Mesenchymal stem cell (in vitro differentiated cells and primary cell): ENCODE measurements around the gene MCF2L2.

Experiments used
- DNase-seq: peaks from one replicate; pipeline ENCODE4 v3.0.0-alpha.2; 2013
- H2AFZ ChIP-seq: one replicate; pipeline ENCODE4 v1.6.1; 2013; ENCODE audit warnings: low read depth, mild to moderate bottlenecking, control low read depth, inconsistent platforms, low read length, moderate library complexity
- H2AK5ac ChIP-seq: 2 replicates; pipeline ENCODE4 v1.6.1; 2013; ENCODE audit warnings: low read length, moderate library complexity, mild to moderate bottlenecking, inconsistent platforms; ENCODE audit not compliant: severe bottlenecking
- H2BK120ac ChIP-seq: one replicate; pipeline ENCODE4 v1.6.1; 2013; ENCODE audit warnings: low read depth, mild to moderate bottlenecking, inconsistent platforms, low read length, moderate library complexity
- H2BK12ac ChIP-seq, 2 experiments: one replicate each; pipeline ENCODE4 v1.6.1; 2013; ENCODE audit warnings: inconsistent platforms in 2 of 2, low read length in 2 of 2, mild to moderate bottlenecking in 2 of 2, moderate library complexity in 2 of 2, control low read depth in 1 of 2
- H2BK15ac ChIP-seq: one replicate; pipeline ENCODE4 v1.6.1; 2013; ENCODE audit warnings: mild to moderate bottlenecking, low read depth, inconsistent platforms; ENCODE audit not compliant: poor library complexity, severe bottlenecking
- H2BK5ac ChIP-seq: 2 replicates; pipeline ENCODE4 v1.6.1; 2013; ENCODE audit warnings: low read depth, mild to moderate bottlenecking, low read length, control low read depth, inconsistent platforms; ENCODE audit not compliant: poor library complexity, severe bottlenecking
- H3K14ac ChIP-seq, 2 experiments: one replicate each; pipeline ENCODE4 v1.6.1; 2013; ENCODE audit warnings: inconsistent platforms in 2 of 2, low read length in 2 of 2, control low read depth in 1 of 2, mild to moderate bottlenecking in 1 of 2, moderate library complexity in 1 of 2
- H3K18ac ChIP-seq, 2 experiments: one replicate each; pipeline ENCODE4 v1.6.1; 2013; ENCODE audit warnings: inconsistent platforms in 2 of 2, low read length in 2 of 2, control low read depth in 1 of 2, low read depth in 1 of 2, mild to moderate bottlenecking in 1 of 2
- H3K23ac ChIP-seq, 2 experiments: one replicate each; pipeline ENCODE4 v1.6.1; 2013; ENCODE audit warnings: inconsistent platforms in 2 of 2, low read length in 2 of 2, mild to moderate bottlenecking in 2 of 2, moderate library complexity in 2 of 2, control low read depth in 1 of 2
- H3K27ac ChIP-seq: 2 replicates; pipeline ENCODE4 v1.5.1; 2013; ENCODE audit warnings: mild to moderate bottlenecking, moderate library complexity, low read length, control low read depth, inconsistent platforms; ENCODE audit not compliant: poor library complexity, severe bottlenecking
- H3K27me3 ChIP-seq, 2 experiments: 2 replicates each; pipeline versions ENCODE4 v1.6.1 to v1.7.0; 2013; ENCODE audit warnings: low read length in 2 of 2, mild to moderate bottlenecking in 2 of 2, moderate library complexity in 2 of 2, control low read depth in 1 of 2, inconsistent platforms in 1 of 2; ENCODE audit not compliant: control insufficient read depth in 1 of 2, insufficient read depth in 1 of 2
- H3K36me3 ChIP-seq, 2 experiments: 2 replicates each; pipeline versions ENCODE4 v1.6.1 to v1.7.0; 2013; ENCODE audit warnings: low read length in 2 of 2, control low read depth in 1 of 2, inconsistent platforms in 1 of 2, low read depth in 1 of 2, mild to moderate bottlenecking in 1 of 2; ENCODE audit not compliant: insufficient read depth in 2 of 2, control insufficient read depth in 1 of 2
- H3K4ac ChIP-seq, 2 experiments: one replicate each; pipeline ENCODE4 v1.6.1; 2013; ENCODE audit warnings: inconsistent platforms in 2 of 2, low read length in 2 of 2, mild to moderate bottlenecking in 2 of 2, moderate library complexity in 2 of 2, control low read depth in 1 of 2, low read depth in 1 of 2
- H3K4me1 ChIP-seq: 2 replicates; pipeline ENCODE4 v1.6.1; 2013; ENCODE audit warnings: low read depth, low read length, control low read depth; ENCODE audit not compliant: control insufficient read depth, insufficient read depth
- H3K4me2 ChIP-seq: 2 replicates; pipeline ENCODE4 v1.6.1; 2013; ENCODE audit warnings: low read length, mild to moderate bottlenecking, inconsistent platforms; ENCODE audit not compliant: poor library complexity, severe bottlenecking
- H3K4me3 ChIP-seq, 2 experiments: 2 replicates each; pipeline versions ENCODE4 v1.5.1 to v1.7.0; 2013; ENCODE audit warnings: low read length in 2 of 2, mild to moderate bottlenecking in 2 of 2, control low read depth in 1 of 2, low read depth in 1 of 2; ENCODE audit not compliant: insufficient read depth in 1 of 2
- H3K79me1 ChIP-seq: replicated peaks from 2 replicates; pipeline ENCODE4 v1.6.1; 2013; ENCODE audit warnings: mild to moderate bottlenecking, control low read depth, low read length, inconsistent platforms; ENCODE audit not compliant: poor library complexity, severe bottlenecking
- H3K9ac ChIP-seq: 2 replicates; pipeline ENCODE4 v1.7.0; 2013; ENCODE audit warnings: mild to moderate bottlenecking, low read length, moderate library complexity
- H3K9me3 ChIP-seq: 2 replicates; pipeline ENCODE4 v1.7.0; 2013; ENCODE audit warnings: mild to moderate bottlenecking, low read length; ENCODE audit not compliant: control insufficient read depth
- H4K8ac ChIP-seq: one replicate; pipeline ENCODE4 v1.6.1; 2013; ENCODE audit warnings: inconsistent platforms, mild to moderate bottlenecking, low read length, moderate library complexity
- H4K91ac ChIP-seq: one replicate; pipeline ENCODE4 v1.6.1; 2013; ENCODE audit warnings: mild to moderate bottlenecking, low read length, inconsistent platforms
- WGBS: methylation state at CpG from one replicate; pipeline ENCODE4 v1.1.7; 2013; ENCODE audit warnings: mixed read lengths; 5-methylcytosine and 5-hydroxymethylcytosine counted together

Gene MCF2L2

GRCh38 chr3:183329543-183329942 is 98.9 kb downstream of the MCF2L2 start:
- no peaks in the 10 kb centered on the region for H3K79me1 ChIP-seq
- peaks cover 0 to 4% of the 10 kb centered on the region in 2 experiments for H3K27me3 ChIP-seq
- no peaks in the 10 kb centered on the region for H3K36me3 ChIP-seq
- H3K9ac ChIP-seq: no peak overlapping the region
- H3K9me3 ChIP-seq: no peaks in the 10 kb centered on the region
- H4K91ac ChIP-seq: no peak overlapping the region
- WGBS: 100% methylated on average over 1 of the region's 1 CpG
- peak overlapping the region; percentile 14 for H3K27ac ChIP-seq
- peaks cover 2% of the 10 kb centered on the region for H3K4me1 ChIP-seq
- no peak overlapping the region for H2AFZ ChIP-seq
- no peak overlapping the region for H3K4me3 ChIP-seq
- H2AK5ac ChIP-seq: no peak overlapping the region
- no peak overlapping the region for H2BK5ac ChIP-seq
- no peak overlapping the region for H2BK15ac ChIP-seq
- no peak overlapping the region for H3K18ac ChIP-seq
- DNase-seq: no peak
- H3K23ac ChIP-seq: no peak overlapping the region
- H2BK120ac ChIP-seq: no peak overlapping the region
- no peak overlapping the region for H3K14ac ChIP-seq
- H3K4me2 ChIP-seq: no peak overlapping the region
- no peak overlapping the region for H2BK12ac ChIP-seq
- no peak overlapping the region for H3K4ac ChIP-seq
- H4K8ac ChIP-seq: no peak overlapping the region

- no peak overlapping the region for H2BK12ac ChIP-seq
- H3K9me3 ChIP-seq: no peaks in the 10 kb centered on the region
- no peak overlapping the region for H2BK15ac ChIP-seq
- no peak overlapping the region for H2BK120ac ChIP-seq
- H3K18ac ChIP-seq: no peak overlapping the region
- peak overlapping the region; percentile 14 for H3K27ac ChIP-seq
- no peak overlapping the region for H3K4me2 ChIP-seq
- no peak overlapping the region for H3K4ac ChIP-seq
- no peak overlapping the region for H3K9ac ChIP-seq
- H3K36me3 ChIP-seq: no peaks in the 10 kb centered on the region
- no peak overlapping the region for H2AFZ ChIP-seq
- H3K4me1 ChIP-seq: peaks cover 2% of the 10 kb centered on the region
- no peak overlapping the region for H3K4me3 ChIP-seq
- no peaks in the 10 kb centered on the region for H3K79me1 ChIP-seq
- no peak overlapping the region for H2BK5ac ChIP-seq
- peaks cover 0 to 4% of the 10 kb centered on the region in 2 experiments for H3K27me3 ChIP-seq
- H4K91ac ChIP-seq: no peak overlapping the region
- WGBS: 0% methylated on average over 1 of the region's 1 CpG
- no peak overlapping the region for H4K8ac ChIP-seq
- peak; percentile 44 for DNase-seq
- no peak overlapping the region for H3K23ac ChIP-seq
- no peak overlapping the region for H2AK5ac ChIP-seq
- no peak overlapping the region for H3K14ac ChIP-seq
Measured at GRCh38 chr3:183328823-183329222, 99.6 kb downstream of the MCF2L2 start.

GRCh38 chr3:183328164-183328563 is 100.3 kb downstream of the MCF2L2 start:
- peaks cover 2% of the 10 kb centered on the region for H3K4me1 ChIP-seq
- no peak overlapping the region for H4K91ac ChIP-seq
- no peak overlapping the region for H3K4ac ChIP-seq
- no peak overlapping the region for H2BK15ac ChIP-seq
- H2BK5ac ChIP-seq: no peak overlapping the region
- H3K27ac ChIP-seq: no peak overlapping the region
- no CpG with 5 or more reads among the region's 1 CpG for WGBS
- H2AK5ac ChIP-seq: peak overlapping the region; percentile 83
- no peak overlapping the region for H3K23ac ChIP-seq
- H2BK120ac ChIP-seq: no peak overlapping the region
- no peaks in the 10 kb centered on the region for H3K79me1 ChIP-seq
- peaks cover 0 to 4% of the 10 kb centered on the region in 2 experiments for H3K27me3 ChIP-seq
- no peak overlapping the region for H3K9ac ChIP-seq
- no peaks in the 10 kb centered on the region for H3K9me3 ChIP-seq
- no peak overlapping the region for H3K4me3 ChIP-seq
- no peak overlapping the region for H2BK12ac ChIP-seq
- no peak overlapping the region for H3K14ac ChIP-seq
- H4K8ac ChIP-seq: no peak overlapping the region
- no peaks in the 10 kb centered on the region for H3K36me3 ChIP-seq
- H2AFZ ChIP-seq: no peak overlapping the region
- DNase-seq: peak; percentile 29
- no peak overlapping the region for H3K18ac ChIP-seq
- H3K4me2 ChIP-seq: no peak overlapping the region

GRCh38 chr3:183327343-183327742 is 101.1 kb downstream of the MCF2L2 start:
- no peak overlapping the region for H3K23ac ChIP-seq
- H3K4ac ChIP-seq: no peak overlapping the region
- H3K4me1 ChIP-seq: peaks cover 2% of the 10 kb centered on the region
- H3K4me2 ChIP-seq: no peak overlapping the region
- no peak overlapping the region for H3K9ac ChIP-seq
- H3K27me3 ChIP-seq: peaks cover 0 to 4% of the 10 kb centered on the region in 2 experiments
- WGBS: 91% methylated on average over 5 of the region's 5 CpGs
- no peak overlapping the region for H2BK12ac ChIP-seq
- H2AFZ ChIP-seq: no peak overlapping the region
- no peak overlapping the region for H2AK5ac ChIP-seq
- no peak overlapping the region for H4K8ac ChIP-seq
- H3K18ac ChIP-seq: no peak overlapping the region
- no peak overlapping the region for H3K4me3 ChIP-seq
- no peak overlapping the region for H3K14ac ChIP-seq
- no peak overlapping the region for H2BK5ac ChIP-seq
- no peaks in the 10 kb centered on the region for H3K36me3 ChIP-seq
- H3K9me3 ChIP-seq: no peaks in the 10 kb centered on the region
- no peak overlapping the region for H3K27ac ChIP-seq
- no peak for DNase-seq
- no peaks in the 10 kb centered on the region for H3K79me1 ChIP-seq
- H2BK120ac ChIP-seq: no peak overlapping the region
- no peak overlapping the region for H2BK15ac ChIP-seq
- no peak overlapping the region for H4K91ac ChIP-seq
